Thyroid gland (tissue), 4 donors: ENCODE measurements around the gene GTSE1. TPM values are rescaled to one million over a fixed set of nuclear protein-coding genes. Genes with fewer than 3 reads are reported as not detected.

Experiments
- DNase-seq, 2 donors: peaks; one replicate each; pipeline ENCODE4 v3.0.0-alpha.2; 2019
- H3K27ac ChIP-seq, 3 donors: fragments of 200-600 bp; sonication (generic); 1 replicate in 2 of 3; 2 replicates in 1 of 3; pipeline ENCODE4 v1.5.1; 2016 to 2019; ENCODE audit warnings: mild to moderate bottlenecking in 1 of 3, moderate library complexity in 1 of 3
- H3K27me3 ChIP-seq: fragments of 200-600 bp; sonication (generic); one replicate; pipeline ENCODE4 v1.5.1; 2019
- H3K36me3 ChIP-seq, 2 donors: fragments of 200-600 bp; sonication (generic); one replicate each; pipeline ENCODE4 v1.5.1; 2016 to 2019
- H3K4me1 ChIP-seq, 2 donors: fragments of 200-600 bp; sonication (generic); one replicate each; pipeline ENCODE4 v1.5.1; 2017 to 2019
- H3K4me3 ChIP-seq, 3 donors: fragments of 200-600 bp; sonication (generic); replicated peaks in 1 of 3; 1 replicate in 2 of 3; 2 replicates in 1 of 3; pipeline ENCODE4 v1.5.1; 2016; ENCODE audit warnings: mild to moderate bottlenecking in 1 of 3
- H3K9me3 ChIP-seq: fragments of 200-600 bp; sonication (generic); one replicate; pipeline ENCODE4 v1.5.1; 2017
- POLR2A ChIP-seq, 2 donors: fragments of 450-650 bp; IDR thresholded peaks; one replicate each; pipeline ENCODE4 v1.6.1; 2017; ENCODE audit warnings: antibody characterized with exemption in 2 of 2, mild to moderate bottlenecking in 2 of 2, moderate library complexity in 1 of 2
- WGBS, 2 donors: methylation state at CpG; one replicate each; pipeline ENCODE4 v1.1.5; 2017; 5-methylcytosine and 5-hydroxymethylcytosine counted together
- intact Hi-C: fragments of 100-400 bp; cut with DNase I; formaldehyde crosslinking; loops from one replicate; pipeline ENCODE4 v1.15.1; 2023
- total RNA-seq, 4 donors: library from RNA; depleted of rRNA; stranded (reverse); fragments of >200 nt; gene quantifications; one replicate each; pipeline ENCODE4 v1.2.3, GENCODE V29; 2016
- TF ChIP-seq, protein P1 (sequence below), 6 experiments: fragments of 200-600 bp in 3 of 6; fragments of 450-650 bp in 3 of 6; sonication (generic) in 3 of 6; IDR thresholded peaks; one replicate each; pipeline ENCODE4 v1.5.1; 2016 to 2019; ENCODE audit warnings: antibody characterized with exemption in 6 of 6, mild to moderate bottlenecking in 2 of 6, inconsistent platforms in 1 of 6, moderate library complexity in 1 of 6

The GTSE1 gene
- total RNA-seq, 4 donors from 2014 or later, result 0.22 to 0.27 (median 0.25) TPM; not detected in 1

DNA sequence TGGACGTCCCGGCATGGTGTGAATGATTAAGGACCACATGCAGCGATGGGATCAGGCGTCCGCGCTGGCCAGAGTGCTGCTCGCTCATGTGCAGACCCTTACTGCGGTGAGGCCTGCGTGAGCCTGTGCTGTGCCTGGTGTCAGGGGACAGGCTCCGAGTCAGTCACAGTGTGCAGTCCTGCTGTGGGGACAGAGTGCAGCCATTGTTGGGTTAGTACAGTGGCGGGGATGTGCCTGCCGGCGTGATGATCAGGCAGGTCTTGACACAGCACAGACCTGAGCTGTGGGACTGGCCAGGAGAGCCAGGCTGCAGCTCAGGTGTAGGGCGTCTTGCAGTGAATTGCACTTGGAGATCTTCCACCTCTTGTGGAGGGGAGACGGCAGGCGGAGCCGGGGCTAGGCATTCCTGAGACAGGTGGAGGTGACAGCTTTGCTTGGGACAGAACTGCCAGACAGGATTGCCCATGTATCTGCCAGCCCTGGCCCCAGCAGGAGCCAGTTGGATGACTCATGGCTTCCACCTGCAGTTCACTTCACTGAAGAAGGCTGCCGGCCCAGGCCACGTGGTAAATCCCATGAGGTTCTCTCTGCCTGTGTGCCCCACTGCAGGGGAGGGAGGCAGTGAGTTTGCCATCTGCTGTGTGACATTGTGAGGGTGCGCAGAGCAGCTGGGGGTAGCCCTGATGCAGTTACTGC lies 56.2 kb downstream of the GTSE1 start:
- intact Hi-C loops, result no loop called here

DNA sequence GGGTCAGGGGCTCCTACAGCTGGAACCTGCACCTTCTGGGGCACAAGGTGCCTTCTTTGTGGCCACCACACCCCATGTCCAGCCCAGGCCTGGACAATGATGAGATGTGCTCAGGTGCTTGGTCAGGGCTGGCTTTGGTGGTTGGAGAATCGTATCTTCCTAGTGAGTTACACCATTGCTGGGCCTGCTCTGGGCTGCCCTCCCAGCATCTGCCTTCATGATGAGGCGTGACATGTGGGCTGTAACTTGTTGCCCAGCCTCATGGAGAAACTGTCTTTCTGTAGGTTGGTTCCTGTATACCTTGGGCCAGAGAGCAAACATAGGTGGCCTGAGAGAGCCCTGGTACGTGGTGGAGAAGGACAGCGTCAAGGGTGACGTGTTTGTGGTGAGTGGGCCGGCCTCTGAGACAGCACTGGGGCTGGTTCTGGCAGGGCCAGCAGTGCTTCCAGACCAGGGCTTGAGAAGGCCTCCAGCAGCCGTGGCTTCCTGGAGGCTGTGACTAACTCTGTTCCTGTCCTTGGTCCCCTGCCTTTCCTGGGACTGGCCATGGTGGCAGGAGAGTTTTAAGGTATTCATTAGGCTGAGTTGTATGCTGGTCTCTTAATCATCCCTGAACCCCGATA lies 56.9 kb downstream of the GTSE1 start:
- no peak overlapping the region for H3K27ac ChIP-seq
- peaks cover 7 to 13% of the 10 kb centered on the region in 2 donors for H3K4me1 ChIP-seq
- WGBS, 2 donors, result 81 to 97% methylated on average over 6 to 8 of the region's 8 CpGs
- H3K36me3 ChIP-seq, result peaks cover 48 to 58% of the 10 kb centered on the region in 2 donors
- DNase-seq, result no peak
- no peak for TF ChIP-seq POLR2A (IDR thresholded peaks at IDR 0.05)
- TF ChIP-seq, protein P1, sequence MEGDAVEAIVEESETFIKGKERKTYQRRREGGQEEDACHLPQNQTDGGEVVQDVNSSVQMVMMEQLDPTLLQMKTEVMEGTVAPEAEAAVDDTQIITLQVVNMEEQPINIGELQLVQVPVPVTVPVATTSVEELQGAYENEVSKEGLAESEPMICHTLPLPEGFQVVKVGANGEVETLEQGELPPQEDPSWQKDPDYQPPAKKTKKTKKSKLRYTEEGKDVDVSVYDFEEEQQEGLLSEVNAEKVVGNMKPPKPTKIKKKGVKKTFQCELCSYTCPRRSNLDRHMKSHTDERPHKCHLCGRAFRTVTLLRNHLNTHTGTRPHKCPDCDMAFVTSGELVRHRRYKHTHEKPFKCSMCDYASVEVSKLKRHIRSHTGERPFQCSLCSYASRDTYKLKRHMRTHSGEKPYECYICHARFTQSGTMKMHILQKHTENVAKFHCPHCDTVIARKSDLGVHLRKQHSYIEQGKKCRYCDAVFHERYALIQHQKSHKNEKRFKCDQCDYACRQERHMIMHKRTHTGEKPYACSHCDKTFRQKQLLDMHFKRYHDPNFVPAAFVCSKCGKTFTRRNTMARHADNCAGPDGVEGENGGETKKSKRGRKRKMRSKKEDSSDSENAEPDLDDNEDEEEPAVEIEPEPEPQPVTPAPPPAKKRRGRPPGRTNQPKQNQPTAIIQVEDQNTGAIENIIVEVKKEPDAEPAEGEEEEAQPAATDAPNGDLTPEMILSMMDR (IDR thresholded peaks at IDR 0.05), result no peak
- no peaks in the 10 kb centered on the region for H3K9me3 ChIP-seq
- intact Hi-C loops, result no loop called here
- H3K27me3 ChIP-seq, result no peaks in the 10 kb centered on the region
- H3K4me3 ChIP-seq, result no peak overlapping the region

More for the DNA sequence above, 56.2 kb downstream of the GTSE1 start:
- DNase-seq, result peak; percentile 35 to 53
- Histone ChIP-seq H3K27me3 (no peaks in the 10 kb centered on the region), H3K4me1 (peaks cover 6 to 7% of the 10 kb centered on the region in 2 donors), H3K36me3 (peaks cover 55 to 65% of the 10 kb centered on the region in 2 donors), H3K4me3 (no peak overlapping the region), H3K27ac (no peak overlapping the region), H3K9me3 (no peaks in the 10 kb centered on the region)
- WGBS, 2 donors, result 86% methylated on average over 14 to 15 of the region's 20 CpGs
- TF ChIP-seq, protein P1 (IDR thresholded peaks at IDR 0.05), result no peak

DNA sequence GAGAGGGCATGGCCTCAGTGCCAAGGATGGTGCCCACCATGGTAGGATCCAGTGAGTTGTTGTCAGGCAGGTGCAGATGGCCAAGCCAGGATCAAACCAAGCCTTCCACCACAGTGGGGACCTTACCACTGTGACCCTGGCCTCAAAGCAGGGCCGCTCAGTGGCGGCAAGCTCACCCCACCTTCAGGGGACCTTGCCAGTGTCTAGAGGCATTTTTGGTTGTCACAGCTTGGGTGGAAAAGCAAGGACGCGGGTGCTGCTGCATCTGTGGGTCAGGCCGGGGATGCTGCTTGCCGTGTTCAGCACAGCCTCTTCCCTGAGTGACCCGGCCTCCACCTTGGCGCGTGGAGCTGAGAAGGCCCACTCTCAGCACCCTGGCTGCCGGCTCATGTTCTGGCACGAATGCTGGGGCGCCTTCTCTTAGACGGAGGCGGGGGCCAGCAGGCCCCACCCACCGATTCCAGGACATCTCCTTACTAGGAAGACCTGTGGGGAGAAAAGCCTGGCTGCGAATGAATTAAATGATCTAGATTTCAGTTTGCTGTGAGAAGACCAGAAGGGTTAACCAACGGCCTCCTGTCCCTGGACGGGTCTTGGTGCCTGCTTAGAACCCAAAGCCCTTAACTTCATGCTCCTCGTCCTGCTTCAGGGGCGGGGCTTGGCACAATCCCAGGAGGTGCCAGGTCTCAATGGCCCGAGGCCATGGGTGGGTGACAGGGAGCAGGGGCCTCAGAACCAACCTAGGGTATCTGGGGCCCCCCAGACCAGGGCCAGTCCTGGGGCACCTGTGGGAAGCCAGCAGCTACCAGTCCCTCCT lies 57.7 kb downstream of the GTSE1 start:
- Histone ChIP-seq H3K4me3 (no peak overlapping the region), H3K27ac (no peak overlapping the region), H3K4me1 (peaks cover 2 to 10% of the 10 kb centered on the region in 2 donors), H3K27me3 (no peaks in the 10 kb centered on the region), H3K9me3 (no peaks in the 10 kb centered on the region), H3K36me3 (peaks cover 48 to 55% of the 10 kb centered on the region in 2 donors)
- no peak for DNase-seq
- WGBS, 2 donors, result 72 to 92% methylated on average over 15 to 16 of the region's 21 CpGs
- TF ChIP-seq, protein P1 (IDR thresholded peaks at IDR 0.05), result no peak
- no peak for TF ChIP-seq POLR2A (IDR thresholded peaks at IDR 0.05)
- intact Hi-C loops, result no loop called here

DNA sequence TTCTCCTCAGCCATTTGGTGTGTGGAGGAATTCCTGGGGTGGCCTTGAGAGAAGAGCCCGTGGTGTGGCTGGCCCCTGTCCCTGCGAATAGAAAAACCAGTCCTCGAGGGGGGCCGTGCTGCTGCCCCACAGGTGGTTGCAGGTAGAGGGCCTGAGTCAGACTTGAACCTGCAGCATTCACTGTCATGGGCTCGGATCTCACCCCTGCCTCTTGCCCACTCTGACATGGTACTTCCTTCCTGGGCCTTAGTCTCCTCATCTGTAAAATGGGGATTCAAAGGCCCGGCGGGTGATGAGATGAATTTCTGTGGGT lies 58.3 kb downstream of the GTSE1 start:
- intact Hi-C loops, result no loop called here
- peaks cover 0 to 7% of the 10 kb centered on the region in 2 donors for H3K4me1 ChIP-seq
- DNase-seq, result no peak
- no peak overlapping the region for H3K27ac ChIP-seq
- H3K4me3 ChIP-seq, result no peak overlapping the region
- WGBS, 2 donors, result 80 to 83% methylated on average over 4 to 6 of the region's 7 CpGs
- H3K9me3 ChIP-seq, result no peaks in the 10 kb centered on the region
- no peak for TF ChIP-seq POLR2A (IDR thresholded peaks at IDR 0.05)
- TF ChIP-seq, protein P1 (IDR thresholded peaks at IDR 0.05), result no peak
- H3K36me3 ChIP-seq, result peaks cover 48 to 55% of the 10 kb centered on the region in 2 donors
- H3K27me3 ChIP-seq, result no peaks in the 10 kb centered on the region
